ENCODE measurements around the gene CPNE5.

DNA sequence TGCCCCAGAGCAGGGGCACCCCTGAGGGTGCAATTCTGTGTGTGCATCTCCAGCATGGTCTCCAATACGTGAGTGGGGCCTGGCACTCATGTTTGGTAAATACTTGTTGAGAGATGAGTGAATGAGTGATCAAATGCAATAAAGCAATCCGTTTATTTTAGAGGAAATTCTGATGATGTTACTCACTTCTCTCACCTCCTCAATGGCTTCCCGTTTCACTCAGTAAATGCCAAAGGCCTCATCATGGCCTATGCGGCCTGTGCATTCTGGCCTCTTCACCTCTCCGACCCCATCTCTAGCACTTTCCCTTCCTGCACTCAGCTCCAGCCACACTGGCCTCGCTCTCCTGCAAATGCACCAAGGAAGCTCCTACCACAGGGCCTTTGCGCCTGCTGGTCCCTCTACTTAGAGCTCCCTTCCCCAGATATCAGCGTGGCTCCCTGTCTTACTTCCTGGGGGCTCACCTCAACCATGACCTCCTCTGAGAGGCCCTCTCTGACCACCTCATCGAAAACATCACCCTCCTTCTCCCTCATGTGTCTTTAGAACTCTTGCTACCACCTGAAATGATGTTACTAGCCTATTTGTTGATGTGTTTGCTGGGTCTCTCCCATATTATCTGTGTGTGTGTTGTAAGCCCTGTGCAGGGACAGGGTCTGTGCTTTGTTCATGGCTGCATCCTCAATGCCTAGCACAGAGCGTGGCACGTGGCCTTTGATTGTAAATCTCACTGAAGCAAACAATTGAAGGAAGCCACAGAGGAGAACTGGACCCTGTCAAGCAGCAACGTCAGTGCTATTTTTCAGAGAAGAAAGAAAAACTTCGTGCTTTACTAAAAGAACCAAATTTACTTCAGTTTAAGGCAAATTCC lies 99.1 kb downstream of the CPNE5 start:
- TF ChIP-seq, protein P1, sequence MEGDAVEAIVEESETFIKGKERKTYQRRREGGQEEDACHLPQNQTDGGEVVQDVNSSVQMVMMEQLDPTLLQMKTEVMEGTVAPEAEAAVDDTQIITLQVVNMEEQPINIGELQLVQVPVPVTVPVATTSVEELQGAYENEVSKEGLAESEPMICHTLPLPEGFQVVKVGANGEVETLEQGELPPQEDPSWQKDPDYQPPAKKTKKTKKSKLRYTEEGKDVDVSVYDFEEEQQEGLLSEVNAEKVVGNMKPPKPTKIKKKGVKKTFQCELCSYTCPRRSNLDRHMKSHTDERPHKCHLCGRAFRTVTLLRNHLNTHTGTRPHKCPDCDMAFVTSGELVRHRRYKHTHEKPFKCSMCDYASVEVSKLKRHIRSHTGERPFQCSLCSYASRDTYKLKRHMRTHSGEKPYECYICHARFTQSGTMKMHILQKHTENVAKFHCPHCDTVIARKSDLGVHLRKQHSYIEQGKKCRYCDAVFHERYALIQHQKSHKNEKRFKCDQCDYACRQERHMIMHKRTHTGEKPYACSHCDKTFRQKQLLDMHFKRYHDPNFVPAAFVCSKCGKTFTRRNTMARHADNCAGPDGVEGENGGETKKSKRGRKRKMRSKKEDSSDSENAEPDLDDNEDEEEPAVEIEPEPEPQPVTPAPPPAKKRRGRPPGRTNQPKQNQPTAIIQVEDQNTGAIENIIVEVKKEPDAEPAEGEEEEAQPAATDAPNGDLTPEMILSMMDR (IDR thresholded peaks at IDR 0.05): no peak
- no peak for TF ChIP-seq POLR2A (IDR thresholded peaks at IDR 0.05)
